CD1c-positive myeloid dendritic cell (primary cell): ENCODE measurements around the gene USH1C.

Experiments
- DNase-seq: peaks from one replicate; pipeline ENCODE4 v3.0.0-alpha.2; 2016; ENCODE audit errors: extremely low spot score

Gene USH1C

DNA sequence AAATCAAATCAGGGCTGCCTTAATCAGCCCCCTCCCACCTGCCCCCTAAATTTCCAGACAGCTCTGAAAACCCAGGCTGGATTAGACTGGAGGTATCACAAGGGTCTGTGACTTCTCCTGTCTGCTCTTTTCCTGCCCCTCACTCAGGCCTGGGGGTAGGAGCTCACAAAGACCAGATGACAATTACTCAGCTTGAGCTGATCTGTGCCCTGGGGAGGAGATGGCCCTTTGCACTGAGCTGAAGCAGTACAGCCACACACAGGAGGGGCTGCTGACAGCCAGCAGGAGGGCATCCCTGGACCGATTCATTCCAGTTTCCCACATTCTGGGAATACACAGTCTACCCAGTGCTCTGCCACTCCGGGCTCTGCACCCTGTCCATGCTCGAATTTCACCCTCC, 71.7 kb downstream of the USH1C start:
- DNase-seq: no peak

GRCh38 chr11:17471501-17471900, 72.7 kb downstream of the USH1C start:
- no peak for DNase-seq

DNA sequence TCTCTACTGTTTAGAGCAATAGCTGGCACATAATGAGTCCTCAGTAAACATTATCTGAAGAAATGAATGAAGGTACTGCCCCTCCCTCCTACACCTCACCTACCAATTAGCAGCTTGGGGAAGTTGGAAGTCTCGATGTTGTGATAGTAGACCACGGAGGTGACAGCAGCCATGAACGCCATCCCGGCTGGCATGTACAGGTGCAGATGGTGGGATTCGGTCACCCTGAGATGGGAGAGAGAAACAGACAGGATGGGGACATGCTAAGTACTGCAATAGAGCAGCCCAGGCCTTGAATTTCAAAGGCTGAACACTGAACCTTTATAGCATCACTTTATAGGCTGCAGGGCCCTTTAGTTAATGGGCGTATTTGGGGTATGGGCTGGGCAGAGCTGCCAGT, 74.2 kb downstream of the USH1C start:
- DNase-seq: no peak

- DNase-seq: no peak
Measured at GRCh38 chr11:17468122-17468521, 76.1 kb downstream of the USH1C start.

- no peak for DNase-seq
Measured at GRCh38 chr11:17463546-17464174, 80.6 kb downstream of the USH1C start.

DNA sequence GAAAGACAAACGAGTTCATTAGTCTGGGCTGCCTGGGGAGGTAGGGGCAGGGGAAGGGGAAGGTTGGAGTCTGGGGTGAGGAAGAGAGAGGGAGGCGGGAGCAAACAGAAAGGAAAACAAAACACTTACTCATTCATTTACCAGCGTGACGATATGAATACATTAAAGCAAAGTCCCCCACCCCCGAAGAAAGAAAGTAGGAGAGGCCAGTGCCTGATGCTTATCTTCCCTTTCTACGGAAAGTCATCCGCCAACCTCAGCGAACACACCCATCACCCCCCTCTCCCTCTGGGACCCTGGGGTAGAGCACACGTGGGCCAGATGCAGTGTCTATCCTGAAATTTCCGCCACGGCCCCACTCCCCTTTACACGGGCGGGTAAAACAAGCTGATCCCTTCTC, 81.3 kb downstream of the USH1C start:
- no peak for DNase-seq

- DNase-seq: no peak
Measured at GRCh38 chr11:17460406-17460805, 83.8 kb downstream of the USH1C start.

GRCh38 chr11:17459236-17459896, 84.8 kb downstream of the USH1C start:
- DNase-seq: no peak

- no peak for DNase-seq
Measured at GRCh38 chr11:17458268-17458667, 85.9 kb downstream of the USH1C start.

DNA sequence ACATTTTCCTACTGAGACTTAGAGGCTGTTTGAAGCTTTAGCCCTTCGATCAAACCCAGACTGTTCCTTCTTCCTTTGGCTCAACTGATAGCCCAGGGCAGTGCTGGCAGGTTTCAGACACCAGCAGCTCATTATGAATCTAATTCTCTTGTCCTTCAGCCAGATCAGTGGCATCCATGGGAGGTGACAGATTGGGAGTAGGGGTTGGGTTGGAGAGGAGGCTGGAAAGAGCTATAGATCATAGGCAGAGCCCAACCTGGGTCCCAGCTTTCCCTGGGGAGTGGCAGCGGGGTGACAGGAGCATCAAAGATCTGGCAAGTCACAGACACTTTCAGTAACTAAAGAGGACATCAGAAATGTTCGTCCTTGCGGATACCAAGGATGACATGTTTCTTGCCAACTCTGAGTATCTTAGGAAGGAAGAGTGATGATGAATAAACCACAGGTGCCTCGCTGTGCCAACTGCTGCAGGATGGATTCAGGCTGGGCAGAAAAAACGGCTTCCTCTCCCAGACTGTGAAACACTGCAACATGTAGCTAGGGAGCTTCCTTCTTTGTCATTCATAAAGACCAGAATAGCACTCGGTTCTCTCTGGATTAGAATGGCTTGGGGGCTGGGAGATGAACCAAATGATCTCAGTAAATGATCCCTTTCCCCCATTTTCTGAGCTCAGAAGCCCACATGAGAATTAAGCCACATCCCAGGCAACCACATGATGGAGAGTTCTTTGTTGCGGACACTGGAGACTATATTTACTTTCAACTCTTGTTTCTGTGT, 86.6 kb downstream of the USH1C start:
- DNase-seq: no peak

GRCh38 chr11:17452668-17453067, 91.5 kb downstream of the USH1C start:
- no peak for DNase-seq

- no peak for DNase-seq
Measured at GRCh38 chr11:17449158-17449557, 95.1 kb downstream of the USH1C start.

DNA sequence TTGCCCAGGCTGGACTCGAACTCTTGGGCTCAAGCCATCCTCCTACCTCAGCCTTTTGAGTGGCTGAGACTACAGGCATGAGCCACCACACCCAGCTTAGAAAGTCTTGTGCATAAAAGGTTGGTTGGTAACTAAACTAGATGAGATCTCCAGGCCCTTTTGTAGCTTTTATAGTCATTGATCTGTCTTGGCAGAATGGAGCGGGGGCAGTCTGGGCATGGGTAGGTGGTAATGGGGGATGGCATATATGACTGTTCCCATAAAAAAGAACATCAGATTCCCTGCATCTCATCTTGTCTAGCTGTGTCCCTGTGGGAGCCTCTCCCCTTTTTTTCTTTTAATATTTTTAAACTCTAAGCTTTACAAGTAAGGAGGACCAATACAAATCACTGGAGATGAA, 97.7 kb downstream of the USH1C start:
- no peak for DNase-seq

DNA sequence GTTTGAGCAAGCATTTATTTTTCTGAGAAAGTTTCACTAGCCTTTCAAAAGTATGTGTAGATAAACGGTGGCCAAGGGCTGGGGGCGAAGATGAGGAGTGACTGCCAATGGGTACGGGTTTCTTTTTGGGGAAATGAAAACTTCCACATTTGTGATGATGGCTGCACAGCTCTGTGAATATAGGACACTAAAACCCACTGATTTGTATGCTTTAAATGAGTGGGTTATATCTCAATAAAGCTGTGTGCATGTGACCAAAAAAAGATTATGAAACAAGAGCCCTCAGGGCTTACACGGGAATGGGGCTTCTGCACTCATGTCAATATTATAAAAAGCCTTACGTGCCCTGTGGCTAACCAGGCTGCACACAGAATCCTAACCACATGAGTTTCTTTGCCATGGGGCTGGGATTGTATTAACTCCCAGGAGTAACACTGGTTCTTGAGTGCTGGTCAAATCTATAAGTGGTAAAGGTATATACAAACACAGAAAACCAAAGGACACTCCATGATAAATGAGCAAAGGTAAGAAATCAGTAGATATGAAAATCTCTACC, 98.9 kb downstream of the USH1C start:
- DNase-seq: no peak

- DNase-seq: no peak
Measured at GRCh38 chr11:17443926-17444690, 100.1 kb downstream of the USH1C start.
